Tibial nerve (tissue), 3 donors: ENCODE data around the gene FRMD4A.

Experiments used
- POLR2A ChIP-seq, 2 donors: fragments of 450-650 bp; IDR thresholded peaks; one replicate each; pipeline ENCODE4 v1.6.1; 2017; ENCODE audit warnings: antibody characterized with exemption in 2 of 2, mild to moderate bottlenecking in 2 of 2, moderate library complexity in 2 of 2
- TF ChIP-seq, protein P1 (sequence below), 5 experiments: fragments of 200-600 bp in 3 of 5; fragments of 450-650 bp in 2 of 5; sonication (generic) in 3 of 5; IDR thresholded peaks; one replicate each; pipeline ENCODE4 v1.5.1; 2016 to 2019; ENCODE audit warnings: antibody characterized with exemption in 5 of 5, mild to moderate bottlenecking in 3 of 5, moderate library complexity in 2 of 5

DNA sequence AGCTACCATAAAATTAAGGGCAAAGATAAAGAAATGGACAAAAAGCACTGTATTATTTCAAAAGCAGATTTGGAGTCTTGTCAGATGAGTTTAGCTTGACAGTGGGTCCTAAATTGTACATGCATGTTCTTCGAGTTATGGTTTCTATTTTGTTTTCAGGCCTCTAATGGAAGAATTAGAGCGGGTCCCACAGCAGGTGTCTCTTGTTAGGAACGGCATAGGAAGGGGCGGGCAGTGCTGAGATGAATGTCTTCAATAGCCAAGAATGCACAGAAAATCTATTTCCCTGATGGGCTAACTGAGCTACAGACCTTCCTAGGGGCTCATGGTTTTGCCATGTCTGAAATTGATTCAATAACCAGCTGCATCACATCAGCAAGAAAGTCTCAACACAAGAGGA lies 304.4 kb downstream of the FRMD4A start:
- TF ChIP-seq, protein P1, sequence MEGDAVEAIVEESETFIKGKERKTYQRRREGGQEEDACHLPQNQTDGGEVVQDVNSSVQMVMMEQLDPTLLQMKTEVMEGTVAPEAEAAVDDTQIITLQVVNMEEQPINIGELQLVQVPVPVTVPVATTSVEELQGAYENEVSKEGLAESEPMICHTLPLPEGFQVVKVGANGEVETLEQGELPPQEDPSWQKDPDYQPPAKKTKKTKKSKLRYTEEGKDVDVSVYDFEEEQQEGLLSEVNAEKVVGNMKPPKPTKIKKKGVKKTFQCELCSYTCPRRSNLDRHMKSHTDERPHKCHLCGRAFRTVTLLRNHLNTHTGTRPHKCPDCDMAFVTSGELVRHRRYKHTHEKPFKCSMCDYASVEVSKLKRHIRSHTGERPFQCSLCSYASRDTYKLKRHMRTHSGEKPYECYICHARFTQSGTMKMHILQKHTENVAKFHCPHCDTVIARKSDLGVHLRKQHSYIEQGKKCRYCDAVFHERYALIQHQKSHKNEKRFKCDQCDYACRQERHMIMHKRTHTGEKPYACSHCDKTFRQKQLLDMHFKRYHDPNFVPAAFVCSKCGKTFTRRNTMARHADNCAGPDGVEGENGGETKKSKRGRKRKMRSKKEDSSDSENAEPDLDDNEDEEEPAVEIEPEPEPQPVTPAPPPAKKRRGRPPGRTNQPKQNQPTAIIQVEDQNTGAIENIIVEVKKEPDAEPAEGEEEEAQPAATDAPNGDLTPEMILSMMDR (IDR thresholded peaks at IDR 0.05) = no peak
- no peak for TF ChIP-seq POLR2A (IDR thresholded peaks at IDR 0.05)
